ENCODE data around the gene NCOA3. TPM values are rescaled to one million over a fixed set of nuclear protein-coding genes. Genes with fewer than 3 reads are reported as not detected.

NCOA3 gene
- total and polyA plus RNA-seq, 2 of the 8 experiments (the other 6 are each of a cell fraction or from before 2014, with no cell fraction given), result 7.9 to 24.7 TPM

DNA sequence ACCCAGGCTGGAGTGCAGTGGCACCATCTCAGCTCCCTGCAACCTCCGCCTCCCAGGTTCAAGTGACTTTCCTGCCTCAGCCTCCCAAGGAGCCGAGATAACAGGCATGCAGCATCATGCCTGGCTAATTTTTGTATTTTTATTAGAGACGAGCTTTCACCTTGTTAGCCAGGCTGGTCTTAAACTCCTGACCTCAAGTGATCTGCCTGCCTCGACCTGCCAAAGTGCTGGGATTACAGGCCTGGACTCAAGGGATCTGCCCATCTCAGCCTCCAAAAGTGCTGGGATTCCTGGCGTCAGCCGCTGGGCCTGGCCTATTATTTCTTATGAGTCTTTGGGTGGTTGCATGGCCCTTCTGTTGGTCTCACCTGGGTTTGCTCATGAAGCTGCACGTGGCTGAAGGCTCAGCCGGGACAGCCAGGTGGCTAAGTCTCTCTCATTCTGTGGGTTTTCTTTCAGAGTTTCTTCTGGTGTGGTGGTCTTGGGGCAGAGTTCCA, 45.6 kb upstream of the NCOA3 start (continued):
- TF ChIP-seq, protein P1, sequence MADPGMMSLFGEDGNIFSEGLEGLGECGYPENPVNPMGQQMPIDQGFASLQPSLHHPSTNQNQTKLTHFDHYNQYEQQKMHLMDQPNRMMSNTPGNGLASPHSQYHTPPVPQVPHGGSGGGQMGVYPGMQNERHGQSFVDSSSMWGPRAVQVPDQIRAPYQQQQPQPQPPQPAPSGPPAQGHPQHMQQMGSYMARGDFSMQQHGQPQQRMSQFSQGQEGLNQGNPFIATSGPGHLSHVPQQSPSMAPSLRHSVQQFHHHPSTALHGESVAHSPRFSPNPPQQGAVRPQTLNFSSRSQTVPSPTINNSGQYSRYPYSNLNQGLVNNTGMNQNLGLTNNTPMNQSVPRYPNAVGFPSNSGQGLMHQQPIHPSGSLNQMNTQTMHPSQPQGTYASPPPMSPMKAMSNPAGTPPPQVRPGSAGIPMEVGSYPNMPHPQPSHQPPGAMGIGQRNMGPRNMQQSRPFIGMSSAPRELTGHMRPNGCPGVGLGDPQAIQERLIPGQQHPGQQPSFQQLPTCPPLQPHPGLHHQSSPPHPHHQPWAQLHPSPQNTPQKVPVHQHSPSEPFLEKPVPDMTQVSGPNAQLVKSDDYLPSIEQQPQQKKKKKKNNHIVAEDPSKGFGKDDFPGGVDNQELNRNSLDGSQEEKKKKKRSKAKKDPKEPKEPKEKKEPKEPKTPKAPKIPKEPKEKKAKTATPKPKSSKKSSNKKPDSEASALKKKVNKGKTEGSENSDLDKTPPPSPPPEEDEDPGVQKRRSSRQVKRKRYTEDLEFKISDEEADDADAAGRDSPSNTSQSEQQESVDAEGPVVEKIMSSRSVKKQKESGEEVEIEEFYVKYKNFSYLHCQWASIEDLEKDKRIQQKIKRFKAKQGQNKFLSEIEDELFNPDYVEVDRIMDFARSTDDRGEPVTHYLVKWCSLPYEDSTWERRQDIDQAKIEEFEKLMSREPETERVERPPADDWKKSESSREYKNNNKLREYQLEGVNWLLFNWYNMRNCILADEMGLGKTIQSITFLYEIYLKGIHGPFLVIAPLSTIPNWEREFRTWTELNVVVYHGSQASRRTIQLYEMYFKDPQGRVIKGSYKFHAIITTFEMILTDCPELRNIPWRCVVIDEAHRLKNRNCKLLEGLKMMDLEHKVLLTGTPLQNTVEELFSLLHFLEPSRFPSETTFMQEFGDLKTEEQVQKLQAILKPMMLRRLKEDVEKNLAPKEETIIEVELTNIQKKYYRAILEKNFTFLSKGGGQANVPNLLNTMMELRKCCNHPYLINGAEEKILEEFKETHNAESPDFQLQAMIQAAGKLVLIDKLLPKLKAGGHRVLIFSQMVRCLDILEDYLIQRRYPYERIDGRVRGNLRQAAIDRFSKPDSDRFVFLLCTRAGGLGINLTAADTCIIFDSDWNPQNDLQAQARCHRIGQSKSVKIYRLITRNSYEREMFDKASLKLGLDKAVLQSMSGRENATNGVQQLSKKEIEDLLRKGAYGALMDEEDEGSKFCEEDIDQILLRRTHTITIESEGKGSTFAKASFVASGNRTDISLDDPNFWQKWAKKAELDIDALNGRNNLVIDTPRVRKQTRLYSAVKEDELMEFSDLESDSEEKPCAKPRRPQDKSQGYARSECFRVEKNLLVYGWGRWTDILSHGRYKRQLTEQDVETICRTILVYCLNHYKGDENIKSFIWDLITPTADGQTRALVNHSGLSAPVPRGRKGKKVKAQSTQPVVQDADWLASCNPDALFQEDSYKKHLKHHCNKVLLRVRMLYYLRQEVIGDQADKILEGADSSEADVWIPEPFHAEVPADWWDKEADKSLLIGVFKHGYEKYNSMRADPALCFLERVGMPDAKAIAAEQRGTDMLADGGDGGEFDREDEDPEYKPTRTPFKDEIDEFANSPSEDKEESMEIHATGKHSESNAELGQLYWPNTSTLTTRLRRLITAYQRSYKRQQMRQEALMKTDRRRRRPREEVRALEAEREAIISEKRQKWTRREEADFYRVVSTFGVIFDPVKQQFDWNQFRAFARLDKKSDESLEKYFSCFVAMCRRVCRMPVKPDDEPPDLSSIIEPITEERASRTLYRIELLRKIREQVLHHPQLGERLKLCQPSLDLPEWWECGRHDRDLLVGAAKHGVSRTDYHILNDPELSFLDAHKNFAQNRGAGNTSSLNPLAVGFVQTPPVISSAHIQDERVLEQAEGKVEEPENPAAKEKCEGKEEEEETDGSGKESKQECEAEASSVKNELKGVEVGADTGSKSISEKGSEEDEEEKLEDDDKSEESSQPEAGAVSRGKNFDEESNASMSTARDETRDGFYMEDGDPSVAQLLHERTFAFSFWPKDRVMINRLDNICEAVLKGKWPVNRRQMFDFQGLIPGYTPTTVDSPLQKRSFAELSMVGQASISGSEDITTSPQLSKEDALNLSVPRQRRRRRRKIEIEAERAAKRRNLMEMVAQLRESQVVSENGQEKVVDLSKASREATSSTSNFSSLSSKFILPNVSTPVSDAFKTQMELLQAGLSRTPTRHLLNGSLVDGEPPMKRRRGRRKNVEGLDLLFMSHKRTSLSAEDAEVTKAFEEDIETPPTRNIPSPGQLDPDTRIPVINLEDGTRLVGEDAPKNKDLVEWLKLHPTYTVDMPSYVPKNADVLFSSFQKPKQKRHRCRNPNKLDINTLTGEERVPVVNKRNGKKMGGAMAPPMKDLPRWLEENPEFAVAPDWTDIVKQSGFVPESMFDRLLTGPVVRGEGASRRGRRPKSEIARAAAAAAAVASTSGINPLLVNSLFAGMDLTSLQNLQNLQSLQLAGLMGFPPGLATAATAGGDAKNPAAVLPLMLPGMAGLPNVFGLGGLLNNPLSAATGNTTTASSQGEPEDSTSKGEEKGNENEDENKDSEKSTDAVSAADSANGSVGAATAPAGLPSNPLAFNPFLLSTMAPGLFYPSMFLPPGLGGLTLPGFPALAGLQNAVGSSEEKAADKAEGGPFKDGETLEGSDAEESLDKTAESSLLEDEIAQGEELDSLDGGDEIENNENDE (IDR thresholded peaks at IDR 0.05; ENCODE audit: insufficient replicate concordance, low read length), result no peak
- no peak for TF ChIP-seq RFX5 (IDR thresholded peaks at IDR 0.05; ENCODE audit: borderline replicate concordance, low read depth, low read length)
- no peak for TF ChIP-seq CHD2 (IDR thresholded peaks at IDR 0.05; ENCODE audit: low read length)
- TF ChIP-seq KDM1A (IDR thresholded peaks at IDR 0.05; ENCODE audit: borderline replicate concordance, low read length), result no peak
- TF ChIP-seq MAFK (IDR thresholded peaks at IDR 0.05; ENCODE audit: low read depth, low read length), result no peak
- no peak for TF ChIP-seq FOSL1 (IDR thresholded peaks at IDR 0.05; ENCODE audit: insufficient read depth, low read depth, low read length)
- no peak for TF ChIP-seq RNF2 (IDR thresholded peaks at IDR 0.05; ENCODE audit: borderline replicate concordance, low read depth, low read length, missing control alignments, poor library complexity, severe bottlenecking)
- TF ChIP-seq JUND (IDR thresholded peaks at IDR 0.05; ENCODE audit: low read length), result no peak
- TF ChIP-seq, protein P2, sequence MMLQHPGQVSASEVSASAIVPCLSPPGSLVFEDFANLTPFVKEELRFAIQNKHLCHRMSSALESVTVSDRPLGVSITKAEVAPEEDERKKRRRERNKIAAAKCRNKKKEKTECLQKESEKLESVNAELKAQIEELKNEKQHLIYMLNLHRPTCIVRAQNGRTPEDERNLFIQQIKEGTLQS (IDR thresholded peaks at IDR 0.05; ENCODE audit: insufficient read depth, low read depth, low read length), result no peak
